ENCODE measurements around the gene ADRB2.

DNA sequence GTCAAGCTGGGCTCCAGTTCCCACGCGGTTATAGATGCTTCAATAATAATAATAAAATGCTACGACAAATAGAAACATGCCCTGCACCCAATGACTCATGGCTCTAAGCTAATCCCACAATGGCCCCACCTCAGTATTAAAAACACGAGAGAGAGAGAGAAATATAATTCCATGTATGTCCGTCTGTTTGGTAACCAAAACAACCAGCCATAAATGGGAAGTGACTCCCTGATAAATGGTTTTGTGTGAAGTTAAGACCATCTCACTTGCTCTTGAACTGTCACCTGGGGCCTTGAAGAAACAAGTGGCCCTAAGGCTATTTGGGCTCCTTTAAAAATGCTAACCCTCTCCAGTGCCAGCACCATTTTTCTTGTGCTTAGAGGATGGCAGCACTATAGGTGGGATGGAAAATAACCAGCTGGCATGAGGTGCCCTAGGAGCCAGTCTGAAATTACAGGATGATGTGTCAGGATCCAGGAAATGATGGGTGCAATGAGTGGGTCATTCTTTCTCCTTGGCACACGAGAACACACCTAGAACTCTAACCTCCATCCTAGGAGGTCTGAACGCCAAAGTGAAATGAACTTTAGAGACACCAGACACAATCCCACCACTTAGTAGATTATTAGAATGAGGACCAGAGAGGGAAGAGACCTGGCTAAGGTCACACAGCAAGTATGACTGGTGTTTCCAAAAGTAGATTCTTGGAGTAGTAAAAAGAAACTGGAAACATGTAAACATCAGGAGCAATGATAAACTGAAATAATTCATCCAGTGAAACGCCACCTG lies 35.7 kb upstream of the ADRB2 start:
- TF ChIP-seq GPBP1L1 (CRISPR knock-in tag; IDR thresholded peaks at IDR 0.05): no peak
- TF ChIP-seq, protein P1, sequence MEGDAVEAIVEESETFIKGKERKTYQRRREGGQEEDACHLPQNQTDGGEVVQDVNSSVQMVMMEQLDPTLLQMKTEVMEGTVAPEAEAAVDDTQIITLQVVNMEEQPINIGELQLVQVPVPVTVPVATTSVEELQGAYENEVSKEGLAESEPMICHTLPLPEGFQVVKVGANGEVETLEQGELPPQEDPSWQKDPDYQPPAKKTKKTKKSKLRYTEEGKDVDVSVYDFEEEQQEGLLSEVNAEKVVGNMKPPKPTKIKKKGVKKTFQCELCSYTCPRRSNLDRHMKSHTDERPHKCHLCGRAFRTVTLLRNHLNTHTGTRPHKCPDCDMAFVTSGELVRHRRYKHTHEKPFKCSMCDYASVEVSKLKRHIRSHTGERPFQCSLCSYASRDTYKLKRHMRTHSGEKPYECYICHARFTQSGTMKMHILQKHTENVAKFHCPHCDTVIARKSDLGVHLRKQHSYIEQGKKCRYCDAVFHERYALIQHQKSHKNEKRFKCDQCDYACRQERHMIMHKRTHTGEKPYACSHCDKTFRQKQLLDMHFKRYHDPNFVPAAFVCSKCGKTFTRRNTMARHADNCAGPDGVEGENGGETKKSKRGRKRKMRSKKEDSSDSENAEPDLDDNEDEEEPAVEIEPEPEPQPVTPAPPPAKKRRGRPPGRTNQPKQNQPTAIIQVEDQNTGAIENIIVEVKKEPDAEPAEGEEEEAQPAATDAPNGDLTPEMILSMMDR (CRISPR knock-in tag; IDR thresholded peaks at IDR 0.05): no peak
- no peak for TF ChIP-seq RBM39 (IDR thresholded peaks at IDR 0.05; ENCODE audit: low read depth, low read length, poor library complexity, severe bottlenecking)
- no peak for TF ChIP-seq ZFX (CRISPR knock-in tag; IDR thresholded peaks at IDR 0.05; ENCODE audit: low read depth)
- TF ChIP-seq EP300 (IDR thresholded peaks at IDR 0.05; ENCODE audit: low read depth in 2 of 2, low read length in 2 of 2): no peak
- TF ChIP-seq EP300 (CRISPR knock-in tag; IDR thresholded peaks at IDR 0.05; ENCODE audit: borderline replicate concordance): no peak
- TF ChIP-seq, protein P2, sequence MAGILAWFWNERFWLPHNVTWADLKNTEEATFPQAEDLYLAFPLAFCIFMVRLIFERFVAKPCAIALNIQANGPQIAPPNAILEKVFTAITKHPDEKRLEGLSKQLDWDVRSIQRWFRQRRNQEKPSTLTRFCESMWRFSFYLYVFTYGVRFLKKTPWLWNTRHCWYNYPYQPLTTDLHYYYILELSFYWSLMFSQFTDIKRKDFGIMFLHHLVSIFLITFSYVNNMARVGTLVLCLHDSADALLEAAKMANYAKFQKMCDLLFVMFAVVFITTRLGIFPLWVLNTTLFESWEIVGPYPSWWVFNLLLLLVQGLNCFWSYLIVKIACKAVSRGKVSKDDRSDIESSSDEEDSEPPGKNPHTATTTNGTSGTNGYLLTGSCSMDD (CRISPR knock-in tag; IDR thresholded peaks at IDR 0.05): no peak
- TF ChIP-seq ZNF350 (CRISPR knock-in tag; IDR thresholded peaks at IDR 0.05; ENCODE audit: borderline replicate concordance, low read depth): no peak
- no peak for TF ChIP-seq ZNF138 (CRISPR knock-in tag; IDR thresholded peaks at IDR 0.05; ENCODE audit: low read depth)
- no peak for TF ChIP-seq ZNF274 (CRISPR knock-in tag; IDR thresholded peaks at IDR 0.05)
- TF ChIP-seq ATF6 (CRISPR knock-in tag; conservative IDR thresholded peaks at IDR 0.05): no peak
- TF ChIP-seq XRCC5 (optimal IDR thresholded peaks at IDR 0.05; ENCODE audit: low read length): no peak
- TF ChIP-seq ZNF512 (CRISPR knock-in tag; IDR thresholded peaks at IDR 0.05): no peak
- TF ChIP-seq TBL1XR1 (IDR thresholded peaks at IDR 0.05; ENCODE audit: borderline replicate concordance, low read length, partially characterized antibody): no peak
- TF ChIP-seq ZNF614 (CRISPR knock-in tag; IDR thresholded peaks at IDR 0.05; ENCODE audit: borderline replicate concordance): no peak

Measured in HepG2 (cell line).